Measurements from ENCODE around the gene C4BPA. TPM values are rescaled to one million over a fixed set of nuclear protein-coding genes. Genes with fewer than 3 reads are reported as not detected.

Gene C4BPA
- total and polyA plus RNA-seq, 2 of the 8 experiments (the other 6 are each of a cell fraction or from before 2014, with no cell fraction given) = not detected

DNA sequence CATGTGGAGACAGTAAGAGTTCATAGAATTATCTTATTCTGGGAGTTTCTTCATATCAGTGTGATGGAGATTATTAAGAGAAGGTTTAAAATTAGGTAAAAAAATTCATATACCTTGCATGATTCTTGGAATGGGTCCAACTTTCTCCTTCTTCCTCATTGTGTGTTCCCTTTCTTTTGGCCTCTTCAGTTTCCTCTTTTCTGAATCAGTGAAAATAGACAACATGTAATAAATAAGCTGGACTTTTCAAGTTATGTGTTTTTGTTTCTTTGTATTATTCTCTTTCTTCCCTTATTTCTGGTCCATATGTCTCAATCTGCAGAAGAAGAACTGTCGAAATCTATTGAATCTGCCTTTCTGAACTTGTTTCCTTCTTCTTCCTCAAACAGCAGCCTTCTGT lies 30.5 kb downstream of the C4BPA start:
- Histone ChIP-seq H3K4me1 (replicated peaks in 1 of 4; ENCODE audit: control insufficient read depth in 3 of 4, insufficient read depth in 4 of 4, low read length in 3 of 4) (no peaks in the 10 kb centered on the region), H3K56ac (replicated peaks; ENCODE audit: insufficient read length, low read depth, low read length) (no peak overlapping the region), H2AFZ (ENCODE audit: low read length) (no peak overlapping the region), H3K79me2 (ENCODE audit: control insufficient read depth in 1 of 2, insufficient read depth in 2 of 2, low read length in 2 of 2) (no peaks in the 10 kb centered on the region), H3K9me3 (ENCODE audit: insufficient read depth in 2 of 2, low read depth in 1 of 2, low read length in 1 of 2) (no peaks in the 10 kb centered on the region), H2BK12ac (ENCODE audit: low read depth, low read length) (no peak overlapping the region), H3K4me3 (ENCODE audit: extremely low read depth in 1 of 4, insufficient read depth in 2 of 4, low read depth in 3 of 4, low read length in 4 of 4) (no peak overlapping the region), H4K91ac (replicated peaks; ENCODE audit: insufficient read length, low read length) (no peak overlapping the region), H2BK15ac (ENCODE audit: low read length) (no peak overlapping the region), H3K36me3 (ENCODE audit: control insufficient read depth in 2 of 4, insufficient read depth in 4 of 4, low read length in 3 of 4) (no peaks in the 10 kb centered on the region), H3K4ac (replicated peaks; ENCODE audit: insufficient read length, low read depth, low read length) (no peak overlapping the region), H4K8ac (ENCODE audit: extremely low read depth, insufficient read depth, low read length) (no peak overlapping the region), H3K79me1 (ENCODE audit: low read depth, low read length) (no peaks in the 10 kb centered on the region), H2BK5ac (ENCODE audit: low read depth, low read length) (no peak overlapping the region), H3K4me2 (ENCODE audit: insufficient read depth in 1 of 2, low read depth in 2 of 2, low read length in 2 of 2) (no peak overlapping the region), H3K27me3 (replicated peaks in 1 of 4; ENCODE audit: control insufficient read depth in 3 of 4, extremely low read depth in 1 of 4, insufficient read depth in 3 of 4, low read length in 3 of 4) (no peaks in the 10 kb centered on the region), H4K5ac (ENCODE audit: insufficient read length, low read depth, low read length) (no peak overlapping the region), H3K14ac (ENCODE audit: insufficient read length) (no peak overlapping the region), H3K18ac (ENCODE audit: extremely low read depth, low read length) (no peak overlapping the region), H3K23me2 (ENCODE audit: low read depth, low read length) (no peaks in the 10 kb centered on the region), H3K23ac (ENCODE audit: insufficient read length) (no peak overlapping the region), H3K9ac (replicated peaks in 1 of 4; ENCODE audit: extremely low read depth in 1 of 4, low read depth in 3 of 4, low read length in 3 of 4) (no peak overlapping the region), H2AK5ac (ENCODE audit: low read depth, low read length) (no peak overlapping the region), H2BK20ac (ENCODE audit: low read length) (no peak overlapping the region), H4K20me1 (replicated peaks in 1 of 2; ENCODE audit: control insufficient read depth in 1 of 2, insufficient read depth in 2 of 2, low read length in 2 of 2) (no peaks in the 10 kb centered on the region), H3K27ac (ENCODE audit: low read depth, low read length) (no peak overlapping the region), H2BK120ac (replicated peaks; ENCODE audit: low read depth, low read length) (no peak overlapping the region)
- no peak for FAIRE-seq
- ChIA-PET CTCF (ENCODE audit: partially characterized antibody) (interaction anchor here (1.5 to 1.6 kb wide), 2 partner anchors 25 to 58 kb away, joined by 3 read pairs; no protein-coding TSS in a partner anchor), POLR2A (ENCODE audit: partially characterized antibody) (no interaction called here)
- WGBS, 2 experiments (ENCODE audit: extremely low coverage in 1 of 2, insufficient coverage in 1 of 2, insufficient read length in 1 of 2, insufficient replicate concordance in 2 of 2, low coverage in 1 of 2, low lambda C conversion rate in 2 of 2, missing lambda C conversion rate in 1 of 2) = 81% methylated on average over 1 of the region's 1 CpG; no CpG with 5 or more reads in 1 of the 2 experiments
- no peak for DNase-seq (ENCODE audit: low read depth in 1 of 2, low spot score in 2 of 2)
- TF ChIP-seq JUND (IDR thresholded peaks at IDR 0.05; ENCODE audit: low read length) = no peak
- TF ChIP-seq SUZ12 (IDR thresholded peaks at IDR 0.05; ENCODE audit: low read length) = no peak
- TF ChIP-seq, protein P1, sequence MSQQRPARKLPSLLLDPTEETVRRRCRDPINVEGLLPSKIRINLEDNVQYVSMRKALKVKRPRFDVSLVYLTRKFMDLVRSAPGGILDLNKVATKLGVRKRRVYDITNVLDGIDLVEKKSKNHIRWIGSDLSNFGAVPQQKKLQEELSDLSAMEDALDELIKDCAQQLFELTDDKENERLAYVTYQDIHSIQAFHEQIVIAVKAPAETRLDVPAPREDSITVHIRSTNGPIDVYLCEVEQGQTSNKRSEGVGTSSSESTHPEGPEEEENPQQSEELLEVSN (IDR thresholded peaks at IDR 0.05) = no peak
- no peak for TF ChIP-seq POLR2A (IDR thresholded peaks at IDR 0.05; ENCODE audit: control extremely low read depth in 1 of 2, low read depth in 2 of 2, low read length in 2 of 2)
- no peak for TF ChIP-seq JUN (IDR thresholded peaks at IDR 0.05; ENCODE audit: low read depth, low read length)
- TF ChIP-seq TBP (IDR thresholded peaks at IDR 0.05; ENCODE audit: low read depth, low read length) = no peak
- no peak for TF ChIP-seq MAFK (IDR thresholded peaks at IDR 0.05; ENCODE audit: low read depth, low read length)
- TF ChIP-seq ASH2L (IDR thresholded peaks at IDR 0.05; ENCODE audit: low read length) = no peak
- TF ChIP-seq POU5F1 (IDR thresholded peaks at IDR 0.05; ENCODE audit: low read depth, low read length) = no peak
- TF ChIP-seq ZNF274 (IDR thresholded peaks at IDR 0.05; ENCODE audit: borderline replicate concordance, extremely low read depth, low read length) = no peak
- TF ChIP-seq TAF7 (optimal IDR thresholded peaks at IDR 0.05; ENCODE audit: borderline replicate concordance, low read depth, low read length) = no peak
- TF ChIP-seq TEAD4 (IDR thresholded peaks at IDR 0.05; ENCODE audit: low read depth, low read length) = no peak
- TF ChIP-seq SAP30 (IDR thresholded peaks at IDR 0.05; ENCODE audit: insufficient read depth, insufficient replicate concordance, low read length) = no peak
- TF ChIP-seq EP300 (IDR thresholded peaks at IDR 0.05; ENCODE audit: borderline replicate concordance in 1 of 2, low read depth in 2 of 2, low read length in 2 of 2) = no peak
- no peak for TF ChIP-seq SP2 (IDR thresholded peaks at IDR 0.05; ENCODE audit: low read length)
